ENCODE data around the gene C2orf15. TPM values are rescaled to one million over a fixed set of nuclear protein-coding genes. Genes with fewer than 3 reads are reported as not detected.

Gene C2orf15
- total and polyA plus RNA-seq, 9 of the 15 experiments (the other 6 are each of a cell fraction or from before 2014, with no cell fraction given): 0.04 to 0.27 (median 0.15) TPM; not detected in 1

- no TSS peak for BruUV-seq (replicated peaks)
- Histone ChIP-seq H3K4me2 (ENCODE audit: insufficient read depth, low read length) (no peak overlapping the region), H3K79me2 (ENCODE audit: control insufficient read depth, insufficient read depth, low read length) (no peaks in the 10 kb centered on the region), H3K9me1 (ENCODE audit: control insufficient read depth, insufficient read depth, low read length) (no peaks in the 10 kb centered on the region), H4K20me1 (replicated peaks; ENCODE audit: control insufficient read depth, insufficient read depth, low read length) (no peaks in the 10 kb centered on the region), H3K27ac (ENCODE audit: extremely low read depth, low read depth, low read length) (no peak overlapping the region), H3K9me3 (replicated peaks; ENCODE audit: control insufficient read depth, insufficient read depth, low read depth, low read length) (no peaks in the 10 kb centered on the region), H3K36me3 (ENCODE audit: control insufficient read depth, insufficient read depth, low read length) (no peaks in the 10 kb centered on the region), H3K9ac (ENCODE audit: insufficient read depth in 1 of 2, low read depth in 2 of 2, low read length in 2 of 2) (no peak overlapping the region), H2AFZ (ENCODE audit: low read depth, low read length) (no peak overlapping the region), H3K27me3 (ENCODE audit: control insufficient read depth in 2 of 2, insufficient read depth in 2 of 2, low read length in 2 of 2) (no peaks in the 10 kb centered on the region), H3K4me3 (no peak overlapping the region), H3K4me1 (replicated peaks in 1 of 2; ENCODE audit: control insufficient read depth in 2 of 2, insufficient read depth in 2 of 2, low read length in 2 of 2) (no peaks in the 10 kb centered on the region)
- 10% methylated on average over 1 of the region's 1 CpG for WGBS (ENCODE audit: insufficient coverage, low coverage, missing lambda C conversion rate)
- POLR2A ChIA-PET: no interaction called here
- ATAC-seq (no peak), DNase-seq (ENCODE audit: extremely low read depth in 1 of 4, low spot score in 3 of 4) (no peak), FAIRE-seq (no peak)
- CTCF ChIA-PET (ENCODE audit: low intra/inter-chr PET ratio): no interaction called here
- in situ Hi-C loops (cut with MboI): no loop called here
- intact Hi-C loops (cut with micrococcal nuclease): no loop called here
- TF ChIP-seq ZNF764 (CRISPR knock-in tag; IDR thresholded peaks at IDR 0.05; ENCODE audit: low read depth) (no peak), SAFB (IDR thresholded peaks at IDR 0.05; ENCODE audit: borderline replicate concordance, low read depth, low read length) (no peak), HLTF (IDR thresholded peaks at IDR 0.05) (no peak), SRF (CRISPR knock-in tag; IDR thresholded peaks at IDR 0.05) (no peak), CHD4 (IDR thresholded peaks at IDR 0.05; ENCODE audit: insufficient read depth, insufficient replicate concordance, low read depth, low read length, poor library complexity, severe bottlenecking) (no peak), STAT6 (CRISPR knock-in tag; IDR thresholded peaks at IDR 0.05) (no peak), SAP30 (IDR thresholded peaks at IDR 0.05; ENCODE audit: borderline replicate concordance, insufficient read depth, low read depth, low read length, poor library complexity, severe bottlenecking) (no peak), FOXA3 (CRISPR knock-in tag; conservative IDR thresholded peaks at IDR 0.05 in 1 of 2, IDR thresholded peaks at IDR 0.05 in 1 of 2) (no peak), GATAD2B (IDR thresholded peaks at IDR 0.05; ENCODE audit: borderline replicate concordance) (no peak), MXD1 (CRISPR knock-in tag; IDR thresholded peaks at IDR 0.05; ENCODE audit: borderline replicate concordance, poor library complexity, severe bottlenecking) (no peak), GMEB1 (CRISPR knock-in tag; IDR thresholded peaks at IDR 0.05) (no peak), KHSRP (IDR thresholded peaks at IDR 0.05) (no peak), CREB3L1 (IDR thresholded peaks at IDR 0.05; ENCODE audit: borderline replicate concordance, low read depth) (no peak), ARID3A (IDR thresholded peaks at IDR 0.05; ENCODE audit: borderline replicate concordance, low read depth, low read length) (no peak)
These were observed 44.8 kb upstream of the C2orf15 start for GRCh38 chr2:99096728-99097127.
